Activated CD4-positive, alpha-beta T cell treated with anti-CD3 and anti-CD28 coated beads, Interleukin-2, amount 10 ng/mL, durations not matched to agents 7 days and 5 days (primary cell): ENCODE results near the gene DIRAS3. TPM values are rescaled to one million over a fixed set of nuclear protein-coding genes. Genes with fewer than 3 reads are reported as not detected.
"Not testable (repeated sequence)": the region's sequence is repeated elsewhere in the genome, so short reads cannot be mapped to it uniquely, and the experiment has no call there.

Source experiments
- CTCF ChIA-PET: fragments of 350-600 bp; sonication (Branson Sonifier 250); formaldehyde crosslinking; loops from one replicate; lab custom pipeline; 2021; ENCODE audit warnings: antibody characterized with exemption; lab: Charles Lee
- POLR2A ChIA-PET: fragments of 350-600 bp; sonication (Branson Sonifier 250); formaldehyde crosslinking; loops from one replicate; lab custom pipeline; 2021; ENCODE audit warnings: antibody characterized with exemption; lab: Charles Lee
- DNase-seq: peaks from one replicate; pipeline ENCODE4 v3.0.0-alpha.2; 2020
- H3K27ac Mint-ChIP-seq: one replicate; pipeline ENCODE4 v1.8.0; 2021; ENCODE audit warnings: mild to moderate bottlenecking, moderate library complexity, mixed read lengths
- H3K27me3 Mint-ChIP-seq: one replicate; pipeline ENCODE4 v1.8.0; 2021; ENCODE audit warnings: mixed read lengths
- H3K36me3 Mint-ChIP-seq: one replicate; pipeline ENCODE4 v1.8.0; 2021; ENCODE audit warnings: low read depth, mixed read lengths
- H3K4me1 Mint-ChIP-seq: one replicate; pipeline ENCODE4 v1.8.0; 2021; ENCODE audit warnings: mixed read lengths
- H3K4me3 Mint-ChIP-seq: one replicate; pipeline ENCODE4 v1.8.0; 2021; ENCODE audit warnings: mild to moderate bottlenecking, moderate library complexity, mixed read lengths
- H3K9me3 Mint-ChIP-seq: one replicate; pipeline ENCODE4 v1.8.0; 2021; ENCODE audit warnings: mixed read lengths
- total RNA-seq, 2 experiments: library from RNA; stranded (reverse); gene quantifications; one replicate each; pipeline ENCODE4 v1.2.3, GENCODE V29; 2021

The DIRAS3 gene
- total RNA-seq, 2 experiments from 2014 or later = not detected

DNA sequence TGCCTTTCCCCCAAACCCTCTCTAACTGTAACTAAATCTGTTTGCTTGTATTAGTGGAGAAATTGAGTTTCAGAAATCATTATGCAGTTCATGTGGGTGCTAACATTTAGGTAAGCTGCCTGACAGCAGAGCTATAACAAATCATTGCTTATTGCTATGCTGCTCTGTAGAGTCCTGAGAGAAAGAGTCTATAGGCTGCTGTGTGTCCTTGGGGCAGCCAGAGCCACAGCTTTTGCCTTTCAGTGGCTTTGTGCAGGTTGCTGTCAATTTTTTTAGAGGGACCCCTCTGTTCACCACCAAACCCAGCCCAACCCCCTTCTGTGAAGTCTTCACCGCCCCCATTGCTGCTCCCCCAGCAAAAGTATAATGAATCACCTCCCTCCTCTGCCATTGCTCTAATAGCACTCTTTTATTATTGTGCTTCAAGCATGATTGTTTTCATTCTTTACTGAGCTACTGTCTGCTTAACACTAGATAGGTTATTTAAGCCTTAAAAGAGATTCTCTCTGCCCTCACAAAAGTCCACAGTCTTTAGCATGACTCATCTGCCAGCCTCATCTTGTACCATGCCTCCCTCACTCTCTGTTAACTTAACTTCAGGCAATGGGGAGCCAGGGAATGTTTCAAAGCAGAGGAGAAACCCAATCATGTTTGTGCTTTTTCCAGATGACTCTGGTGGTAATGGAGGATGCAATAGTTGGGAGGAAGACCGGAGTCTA lies 38.6 kb downstream of the DIRAS3 start:
- H3K4me3 Mint-ChIP-seq = no peak overlapping the region
- no peak overlapping the region for H3K27ac Mint-ChIP-seq
- no peaks in the 10 kb centered on the region for H3K27me3 Mint-ChIP-seq
- no peaks in the 10 kb centered on the region for H3K9me3 Mint-ChIP-seq
- CTCF ChIA-PET = no interaction called here
- POLR2A ChIA-PET = no interaction called here
- no peaks in the 10 kb centered on the region for H3K4me1 Mint-ChIP-seq
- no peaks in the 10 kb centered on the region for H3K36me3 Mint-ChIP-seq
- no peak for DNase-seq

- CTCF ChIA-PET = no interaction called here
- POLR2A ChIA-PET = no interaction called here
Observed at GRCh38 chr1:68010543-68010942, 39.9 kb downstream of the DIRAS3 start.

GRCh38 chr1:68010090-68010489 lies 40.3 kb downstream of the DIRAS3 start:
- Mint-ChIP-seq H3K36me3 (no peaks in the 10 kb centered on the region), H3K4me3 (no peak overlapping the region), H3K27ac (no peak overlapping the region), H3K27me3 (no peaks in the 10 kb centered on the region), H3K4me1 (no peaks in the 10 kb centered on the region), H3K9me3 (no peaks in the 10 kb centered on the region)
- ChIA-PET CTCF (no interaction called here), POLR2A (no interaction called here)
- DNase-seq = no peak

More at GRCh38 chr1:68010543-68010942, 39.9 kb downstream of the DIRAS3 start:
- H3K36me3 Mint-ChIP-seq = no peaks in the 10 kb centered on the region
- no peaks in the 10 kb centered on the region for H3K4me1 Mint-ChIP-seq
- no peak overlapping the region for H3K27ac Mint-ChIP-seq
- H3K27me3 Mint-ChIP-seq = no peaks in the 10 kb centered on the region
- H3K4me3 Mint-ChIP-seq = no peak overlapping the region
- H3K9me3 Mint-ChIP-seq = no peaks in the 10 kb centered on the region
- no peak for DNase-seq

DNA sequence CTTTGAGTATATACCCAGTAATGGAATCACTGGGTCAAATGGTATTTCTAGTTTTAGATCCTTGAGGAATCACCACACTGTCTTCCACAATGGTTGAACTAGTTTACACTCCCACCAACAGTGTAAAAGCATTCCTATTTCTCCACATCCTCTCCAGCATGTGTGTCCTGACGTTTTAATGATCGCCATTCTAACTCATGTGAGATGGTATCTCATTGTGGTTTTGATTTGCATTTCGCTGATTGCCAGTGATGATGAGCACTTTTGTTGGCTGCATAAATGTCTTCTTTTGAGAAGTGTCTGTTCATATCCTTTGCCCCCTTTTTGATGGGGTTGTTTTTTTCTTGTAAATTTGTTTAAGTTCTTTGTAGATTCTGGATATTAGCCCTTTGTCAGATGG lies 46.8 kb downstream of the DIRAS3 start:
- H3K4me3 Mint-ChIP-seq, H3K27me3 Mint-ChIP-seq, POLR2A ChIA-PET, DNase-seq, H3K36me3 Mint-ChIP-seq, CTCF ChIA-PET, H3K4me1 Mint-ChIP-seq, H3K27ac Mint-ChIP-seq: not testable (repeated sequence)
- H3K9me3 Mint-ChIP-seq = peaks cover 12% of the 10 kb centered on the region

GRCh38 chr1:68000191-68000590 lies 50.2 kb downstream of the DIRAS3 start:
- H3K36me3 Mint-ChIP-seq = peaks cover 1% of the 10 kb centered on the region
- no peaks in the 10 kb centered on the region for H3K27me3 Mint-ChIP-seq
- no peaks in the 10 kb centered on the region for H3K4me1 Mint-ChIP-seq
- H3K9me3 Mint-ChIP-seq = peaks cover 12% of the 10 kb centered on the region
- ChIA-PET POLR2A (no interaction called here), CTCF (no interaction called here)
- DNase-seq = no peak
- H3K27ac Mint-ChIP-seq = no peak overlapping the region
- no peak overlapping the region for H3K4me3 Mint-ChIP-seq

GRCh38 chr1:67997746-67998145 lies 52.7 kb downstream of the DIRAS3 start:
- CTCF ChIA-PET = no interaction called here
- Mint-ChIP-seq H3K4me1 (no peaks in the 10 kb centered on the region), H3K27ac (no peak overlapping the region), H3K27me3 (no peaks in the 10 kb centered on the region), H3K36me3 (peaks cover 1% of the 10 kb centered on the region), H3K4me3 (no peak overlapping the region), H3K9me3 (peaks cover 12% of the 10 kb centered on the region)
- DNase-seq = no peak
- POLR2A ChIA-PET = no interaction called here

Other genes starting within 250 kb of the DIRAS3 start
- under 1 TPM in 1 of 2 experiments, not detected in 1; 0.04 TPM for gene GNG12, start 217.2 kb downstream of the DIRAS3 start, total RNA-seq
- gene WLS, start 181.9 kb upstream of the DIRAS3 start, total RNA-seq = not detected